ENCODE measurements around the gene DLG2.

The DLG2 gene

GRCh38 chr11:84234462-84235202 is 1392.5 kb downstream of the DLG2 start:
- no peak for DNase-seq

- DNase-seq = no peak
Observed at GRCh38 chr11:84234011-84234410, 1393.1 kb downstream of the DLG2 start.

- no peak for DNase-seq
Observed at GRCh38 chr11:84232511-84232910, 1394.6 kb downstream of the DLG2 start.

GRCh38 chr11:84230402-84230801 is 1396.7 kb downstream of the DLG2 start:
- no peak for DNase-seq

GRCh38 chr11:84227970-84228665 is 1399.0 kb downstream of the DLG2 start:
- DNase-seq = no peak

GRCh38 chr11:84224042-84224441 is 1403.1 kb downstream of the DLG2 start:
- DNase-seq = no peak

GRCh38 chr11:84218318-84218717 is 1408.8 kb downstream of the DLG2 start:
- no peak for DNase-seq

- no peak for DNase-seq
Observed at GRCh38 chr11:84215672-84216071, 1411.5 kb downstream of the DLG2 start.

GRCh38 chr11:84214557-84214956 is 1412.6 kb downstream of the DLG2 start:
- no peak for DNase-seq

GRCh38 chr11:84212468-84213390 is 1414.4 kb downstream of the DLG2 start:
- DNase-seq = no peak

GRCh38 chr11:84211896-84212295 is 1415.2 kb downstream of the DLG2 start:
- DNase-seq = no peak

- no peak for DNase-seq
Observed at GRCh38 chr11:84194696-84195095, 1432.4 kb downstream of the DLG2 start.

- no peak for DNase-seq
Observed at GRCh38 chr11:84193706-84194105, 1433.4 kb downstream of the DLG2 start.

- no peak for DNase-seq
Observed at GRCh38 chr11:84188521-84188920, 1438.6 kb downstream of the DLG2 start.

- DNase-seq = no peak
Observed at GRCh38 chr11:84173078-84173477, 1454.1 kb downstream of the DLG2 start.

GRCh38 chr11:84165139-84165538 is 1462.0 kb downstream of the DLG2 start:
- no peak for DNase-seq

- no peak for DNase-seq
Observed at GRCh38 chr11:84164728-84165127, 1462.4 kb downstream of the DLG2 start.

- DNase-seq = no peak
Observed at GRCh38 chr11:84163116-84163515, 1464.0 kb downstream of the DLG2 start.

- no peak for DNase-seq
Observed at GRCh38 chr11:84157639-84158038, 1469.5 kb downstream of the DLG2 start.

GRCh38 chr11:84146826-84147225 is 1480.3 kb downstream of the DLG2 start:
- no peak for DNase-seq

- no peak for DNase-seq
Observed at GRCh38 chr11:84145616-84146185, 1481.4 kb downstream of the DLG2 start.

GRCh38 chr11:84144531-84144930 is 1482.6 kb downstream of the DLG2 start:
- no peak for DNase-seq

GRCh38 chr11:84142411-84142810 is 1484.7 kb downstream of the DLG2 start:
- DNase-seq = no peak
